H1 (cell line): ENCODE data around the gene TADA3.

Experiments used
- CHD1 ChIP-seq: IDR thresholded peaks from 2 replicates; pipeline ENCODE4 v1.6.1; 2012; ENCODE audit warnings: low read depth, low read length, improper control_type of control experiment
- EP300 ChIP-seq, 2 experiments: IDR thresholded peaks; 1 replicate in 1 of 2; 2 replicates in 1 of 2; pipeline ENCODE4 v1.6.1; 2011 to 2012; ENCODE audit warnings: low read depth in 2 of 2, low read length in 2 of 2, mild to moderate bottlenecking in 2 of 2, borderline replicate concordance in 1 of 2, inconsistent platforms in 1 of 2, moderate library complexity in 1 of 2
- EZH2 ChIP-seq: fragments of 200-600 bp; sonication (generic); IDR thresholded peaks from 2 replicates; pipeline ENCODE4 v1.7.1; 2012; ENCODE audit warnings: low read depth, mild to moderate bottlenecking, moderate library complexity, low read length, inconsistent platforms; ENCODE audit not compliant: severe bottlenecking
- POLR2A ChIP-seq, 2 experiments: IDR thresholded peaks; 1 replicate in 1 of 2; 2 replicates in 1 of 2; pipeline ENCODE4 v1.6.1; 2011; ENCODE audit warnings: low read depth in 2 of 2, low read length in 2 of 2, mild to moderate bottlenecking in 2 of 2; ENCODE audit errors: control extremely low read depth in 1 of 2
- POLR2AphosphoS5 ChIP-seq: IDR thresholded peaks from 2 replicates; pipeline ENCODE4 v1.6.1; 2011; ENCODE audit warnings: low read depth, low read length
- RAD21 ChIP-seq, 2 experiments: IDR thresholded peaks in 1 of 2; conservative IDR thresholded peaks in 1 of 2; 2 replicates each; pipeline ENCODE4 v1.6.1; 2011; ENCODE audit warnings: low read depth in 2 of 2, low read length in 2 of 2, improper control_type of control experiment in 1 of 2, inconsistent platforms in 1 of 2, mild to moderate bottlenecking in 1 of 2, moderate library complexity in 1 of 2
- RFX5 ChIP-seq: IDR thresholded peaks from 2 replicates; pipeline ENCODE4 v1.6.1; 2011; ENCODE audit warnings: low read depth, low read length, improper control_type of control experiment, borderline replicate concordance
- RNF2 ChIP-seq: fragments of 200-900, 300-1000 bp; sonication (generic); IDR thresholded peaks from 2 replicates; pipeline ENCODE4 v1.7.1; 2016; ENCODE audit warnings: borderline replicate concordance, low read depth, mild to moderate bottlenecking, antibody characterized with exemption, low read length; ENCODE audit not compliant: poor library complexity, severe bottlenecking; ENCODE audit errors: missing control alignments
- SAP30 ChIP-seq: fragments of 300-600 bp; sonication (generic); IDR thresholded peaks from 2 replicates; pipeline ENCODE4 v1.7.1; 2012; ENCODE audit warnings: low read length, moderate library complexity, mild to moderate bottlenecking, inconsistent platforms; ENCODE audit not compliant: insufficient read depth, insufficient replicate concordance
- TEAD4 ChIP-seq: IDR thresholded peaks from 2 replicates; pipeline ENCODE4 v1.6.1; 2012; ENCODE audit warnings: low read depth, low read length, inconsistent platforms, mixed read lengths
- TF ChIP-seq, protein P1 (sequence below), 3 experiments: IDR thresholded peaks; 1 replicate in 2 of 3; 2 replicates in 1 of 3; pipeline versions ENCODE4 v1.5.1 to v1.6.1; 2011; ENCODE audit warnings: low read length in 3 of 3, mild to moderate bottlenecking in 3 of 3, inconsistent platforms in 2 of 3, low read depth in 1 of 3, moderate library complexity in 1 of 3; ENCODE audit not compliant: insufficient read depth in 1 of 3; ENCODE audit errors: control extremely low read depth in 1 of 3
- TF ChIP-seq, protein P2 (sequence below): IDR thresholded peaks from 2 replicates; pipeline ENCODE4 v1.6.1; 2012; ENCODE audit warnings: low read length, inconsistent platforms

DNA sequence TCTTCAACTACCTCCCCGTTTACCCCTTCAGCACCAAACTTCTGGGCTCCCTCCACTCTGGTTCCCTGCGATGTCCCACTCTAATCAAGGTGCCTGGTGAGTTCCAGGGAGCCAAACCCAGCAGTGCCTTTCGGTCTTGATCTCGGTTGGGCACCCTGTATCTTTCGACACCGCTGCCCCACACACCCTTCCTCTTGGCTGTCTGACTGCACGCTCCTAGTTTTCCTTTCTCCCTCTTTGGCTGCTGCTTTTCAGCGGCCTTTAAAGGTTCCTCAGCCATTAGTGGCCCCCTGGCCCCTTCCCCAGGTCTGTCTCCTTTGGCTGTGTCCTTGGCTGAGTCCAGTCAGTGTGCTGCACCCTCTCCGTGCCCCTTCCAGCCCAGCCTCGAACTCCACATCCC, 18.6 kb upstream of the TADA3 start:
- TF ChIP-seq EP300 (IDR thresholded peaks at IDR 0.05; ENCODE audit: borderline replicate concordance in 1 of 2, low read depth in 2 of 2, low read length in 2 of 2) (no peak), POLR2AphosphoS5 (no peak), POLR2A (IDR thresholded peaks at IDR 0.05; ENCODE audit: control extremely low read depth in 1 of 2, low read depth in 2 of 2, low read length in 2 of 2) (no peak), RAD21 (IDR thresholded peaks at IDR 0.05 in 1 of 2, conservative IDR thresholded peaks at IDR 0.05 in 1 of 2; ENCODE audit: low read depth in 2 of 2, low read length in 2 of 2) (no peak), RFX5 (no peak), CHD1 (no peak), SAP30 (no peak), TEAD4 (no peak), RNF2 (no peak), EZH2 (no peak)
- TF ChIP-seq, protein P1, sequence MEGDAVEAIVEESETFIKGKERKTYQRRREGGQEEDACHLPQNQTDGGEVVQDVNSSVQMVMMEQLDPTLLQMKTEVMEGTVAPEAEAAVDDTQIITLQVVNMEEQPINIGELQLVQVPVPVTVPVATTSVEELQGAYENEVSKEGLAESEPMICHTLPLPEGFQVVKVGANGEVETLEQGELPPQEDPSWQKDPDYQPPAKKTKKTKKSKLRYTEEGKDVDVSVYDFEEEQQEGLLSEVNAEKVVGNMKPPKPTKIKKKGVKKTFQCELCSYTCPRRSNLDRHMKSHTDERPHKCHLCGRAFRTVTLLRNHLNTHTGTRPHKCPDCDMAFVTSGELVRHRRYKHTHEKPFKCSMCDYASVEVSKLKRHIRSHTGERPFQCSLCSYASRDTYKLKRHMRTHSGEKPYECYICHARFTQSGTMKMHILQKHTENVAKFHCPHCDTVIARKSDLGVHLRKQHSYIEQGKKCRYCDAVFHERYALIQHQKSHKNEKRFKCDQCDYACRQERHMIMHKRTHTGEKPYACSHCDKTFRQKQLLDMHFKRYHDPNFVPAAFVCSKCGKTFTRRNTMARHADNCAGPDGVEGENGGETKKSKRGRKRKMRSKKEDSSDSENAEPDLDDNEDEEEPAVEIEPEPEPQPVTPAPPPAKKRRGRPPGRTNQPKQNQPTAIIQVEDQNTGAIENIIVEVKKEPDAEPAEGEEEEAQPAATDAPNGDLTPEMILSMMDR (IDR thresholded peaks at IDR 0.05; ENCODE audit: control extremely low read depth in 1 of 3, insufficient read depth in 1 of 3, low read depth in 1 of 3, low read length in 3 of 3): no peak
- TF ChIP-seq, protein P2, sequence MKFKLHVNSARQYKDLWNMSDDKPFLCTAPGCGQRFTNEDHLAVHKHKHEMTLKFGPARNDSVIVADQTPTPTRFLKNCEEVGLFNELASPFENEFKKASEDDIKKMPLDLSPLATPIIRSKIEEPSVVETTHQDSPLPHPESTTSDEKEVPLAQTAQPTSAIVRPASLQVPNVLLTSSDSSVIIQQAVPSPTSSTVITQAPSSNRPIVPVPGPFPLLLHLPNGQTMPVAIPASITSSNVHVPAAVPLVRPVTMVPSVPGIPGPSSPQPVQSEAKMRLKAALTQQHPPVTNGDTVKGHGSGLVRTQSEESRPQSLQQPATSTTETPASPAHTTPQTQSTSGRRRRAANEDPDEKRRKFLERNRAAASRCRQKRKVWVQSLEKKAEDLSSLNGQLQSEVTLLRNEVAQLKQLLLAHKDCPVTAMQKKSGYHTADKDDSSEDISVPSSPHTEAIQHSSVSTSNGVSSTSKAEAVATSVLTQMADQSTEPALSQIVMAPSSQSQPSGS: no peak
